Measurements from ENCODE around the gene SYPL2. TPM values are rescaled to one million over a fixed set of nuclear protein-coding genes. Genes with fewer than 3 reads are reported as not detected.

SYPL2 gene
- total and polyA plus RNA-seq, 3 donors from 2014 or later, result 29.7 to 67.5 (median 46.1) TPM

DNA sequence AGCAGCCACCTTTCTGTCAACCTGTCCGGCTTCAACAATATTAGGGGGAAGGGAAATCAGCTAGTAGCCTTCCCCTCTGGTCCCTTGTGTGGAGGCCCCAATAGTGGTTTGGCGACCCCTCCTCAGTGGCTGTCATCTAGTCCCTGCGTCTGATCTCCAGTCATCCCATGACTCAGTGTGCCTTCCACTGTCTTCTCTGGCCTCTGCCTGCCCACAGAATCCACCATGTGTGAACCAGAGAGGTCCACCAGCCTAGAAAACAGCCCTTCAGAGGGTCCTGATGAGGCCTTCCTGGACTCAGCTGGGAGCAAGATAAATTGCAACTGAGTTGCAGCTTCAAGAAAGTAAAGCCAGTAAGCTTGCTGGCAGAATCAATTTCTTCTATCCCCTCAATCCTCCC is 13.6 kb downstream of the SYPL2 start:
- intact Hi-C loops (cut with DNase I; ENCODE audit: low total_unique reads), result no loop called here
- no peak for TF ChIP-seq POLR2A (IDR thresholded peaks at IDR 0.05)
- TF ChIP-seq, protein P1, sequence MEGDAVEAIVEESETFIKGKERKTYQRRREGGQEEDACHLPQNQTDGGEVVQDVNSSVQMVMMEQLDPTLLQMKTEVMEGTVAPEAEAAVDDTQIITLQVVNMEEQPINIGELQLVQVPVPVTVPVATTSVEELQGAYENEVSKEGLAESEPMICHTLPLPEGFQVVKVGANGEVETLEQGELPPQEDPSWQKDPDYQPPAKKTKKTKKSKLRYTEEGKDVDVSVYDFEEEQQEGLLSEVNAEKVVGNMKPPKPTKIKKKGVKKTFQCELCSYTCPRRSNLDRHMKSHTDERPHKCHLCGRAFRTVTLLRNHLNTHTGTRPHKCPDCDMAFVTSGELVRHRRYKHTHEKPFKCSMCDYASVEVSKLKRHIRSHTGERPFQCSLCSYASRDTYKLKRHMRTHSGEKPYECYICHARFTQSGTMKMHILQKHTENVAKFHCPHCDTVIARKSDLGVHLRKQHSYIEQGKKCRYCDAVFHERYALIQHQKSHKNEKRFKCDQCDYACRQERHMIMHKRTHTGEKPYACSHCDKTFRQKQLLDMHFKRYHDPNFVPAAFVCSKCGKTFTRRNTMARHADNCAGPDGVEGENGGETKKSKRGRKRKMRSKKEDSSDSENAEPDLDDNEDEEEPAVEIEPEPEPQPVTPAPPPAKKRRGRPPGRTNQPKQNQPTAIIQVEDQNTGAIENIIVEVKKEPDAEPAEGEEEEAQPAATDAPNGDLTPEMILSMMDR (IDR thresholded peaks at IDR 0.05), result no peak
- Histone ChIP-seq H3K27me3 (no peaks in the 10 kb centered on the region), H3K36me3 (ENCODE audit: low read depth, missing control alignments) (no peaks in the 10 kb centered on the region), H3K4me3 (no peak overlapping the region), H3K9me3 (no peaks in the 10 kb centered on the region), H3K4me1 (peaks cover 12% of the 10 kb centered on the region), H3K27ac (no peak overlapping the region)
- DNase-seq, result no peak
- WGBS, 2 donors, result 92 to 100% methylated on average over 1 to 3 of the region's 3 CpGs

DNA sequence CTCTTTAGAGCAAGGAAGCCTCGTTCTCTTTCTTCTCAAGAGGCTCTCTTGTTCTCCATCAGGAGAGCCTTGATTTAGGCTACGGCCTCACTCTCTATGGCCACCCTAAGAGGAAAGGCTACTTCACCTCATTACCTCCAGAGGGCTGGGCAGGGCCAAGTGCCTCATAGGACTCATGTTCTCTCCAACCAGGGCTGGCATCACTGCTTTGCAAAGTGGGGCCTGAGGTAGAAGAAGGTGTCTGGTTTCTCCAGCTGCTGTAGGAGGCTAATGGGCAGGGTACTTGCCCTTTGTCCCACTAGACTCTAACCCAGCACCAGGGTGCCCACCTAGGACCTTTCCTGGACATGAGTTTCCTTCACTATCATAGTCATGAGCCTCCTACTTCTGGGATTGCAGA is 15.3 kb downstream of the SYPL2 start:
- Histone ChIP-seq H3K4me3 (no peak overlapping the region), H3K9me3 (no peaks in the 10 kb centered on the region), H3K36me3 (ENCODE audit: low read depth, missing control alignments) (no peaks in the 10 kb centered on the region), H3K4me1 (peaks cover 16% of the 10 kb centered on the region), H3K27me3 (no peaks in the 10 kb centered on the region), H3K27ac (no peak overlapping the region)
- TF ChIP-seq, protein P1 (IDR thresholded peaks at IDR 0.05), result no peak
- TF ChIP-seq POLR2A (IDR thresholded peaks at IDR 0.05), result no peak
- no peak for DNase-seq
- intact Hi-C loops (cut with DNase I; ENCODE audit: low total_unique reads), result no loop called here
- WGBS, 2 donors, result 79 to 86% methylated on average over 1 to 2 of the region's 2 CpGs

DNA sequence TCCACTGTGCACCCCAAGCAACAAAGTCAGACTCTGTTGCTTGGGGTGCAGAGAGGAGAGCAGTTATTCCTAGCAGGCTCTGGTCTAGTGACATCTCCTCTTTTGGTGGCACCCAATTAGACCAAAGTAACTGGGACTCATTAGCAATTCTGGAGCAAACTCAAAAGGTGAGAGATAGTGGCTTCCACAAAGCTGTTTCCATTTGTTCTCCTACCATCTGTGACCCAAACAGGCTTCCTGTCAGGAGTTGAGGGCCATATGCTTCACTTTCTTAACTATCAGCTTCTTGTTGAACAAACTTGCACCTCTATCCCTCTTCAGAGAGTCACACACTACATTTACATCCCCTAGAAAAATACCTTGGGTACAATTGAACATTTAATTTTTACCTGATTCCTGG is 15.9 kb downstream of the SYPL2 start:
- peaks cover 16% of the 10 kb centered on the region for H3K4me1 ChIP-seq
- no peaks in the 10 kb centered on the region for H3K27me3 ChIP-seq
- H3K27ac ChIP-seq, result no peak overlapping the region
- H3K9me3 ChIP-seq, result no peaks in the 10 kb centered on the region
- intact Hi-C loops (cut with DNase I; ENCODE audit: low total_unique reads), result no loop called here
- no peak for DNase-seq
- no peak for TF ChIP-seq POLR2A (IDR thresholded peaks at IDR 0.05)
- TF ChIP-seq, protein P1 (IDR thresholded peaks at IDR 0.05), result no peak
- no peak overlapping the region for H3K4me3 ChIP-seq
- H3K36me3 ChIP-seq (ENCODE audit: low read depth, missing control alignments), result no peaks in the 10 kb centered on the region

DNA sequence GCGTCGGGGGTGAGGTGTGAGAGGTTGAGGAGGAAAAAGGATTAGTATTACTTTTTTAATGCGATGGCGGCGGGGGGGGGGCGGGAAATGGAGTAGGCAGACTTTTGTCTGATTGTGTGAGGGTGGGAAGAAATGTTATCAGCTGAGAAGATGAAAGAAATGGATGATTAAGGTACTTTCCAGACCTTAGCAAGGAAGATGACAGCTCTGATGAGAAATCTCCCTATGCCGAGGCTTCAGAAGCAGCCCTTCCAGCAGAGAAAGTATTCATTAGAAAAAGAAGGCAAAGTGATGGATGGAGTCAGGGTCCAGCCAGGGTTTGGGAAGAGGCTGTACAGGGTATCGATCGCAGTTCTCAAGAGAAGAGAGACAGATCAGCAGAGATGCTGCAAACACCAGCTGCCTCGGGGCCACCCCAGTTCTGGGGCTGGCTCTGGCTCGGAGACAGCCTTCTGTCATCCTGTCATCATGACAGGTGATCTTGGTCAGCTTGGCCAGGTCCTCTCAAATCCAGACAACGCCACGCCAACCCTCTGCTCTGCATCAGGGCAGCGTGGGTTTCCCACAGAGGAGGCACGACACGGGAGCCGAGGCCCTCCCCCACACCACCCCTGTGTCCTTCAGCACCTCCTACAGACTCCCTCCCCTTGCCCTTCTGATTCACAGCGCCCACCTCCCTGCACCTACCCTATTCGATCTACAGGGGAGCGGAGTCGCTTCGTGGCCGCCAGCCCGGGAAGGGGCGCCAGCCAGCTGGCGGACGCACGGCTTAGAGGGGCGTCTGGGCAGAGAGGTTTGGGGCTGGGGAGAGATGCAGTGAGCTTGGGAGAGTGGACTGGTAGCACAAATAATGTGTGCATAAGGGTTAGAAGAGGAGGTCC is 16.7 kb downstream of the SYPL2 start:
- Histone ChIP-seq H3K4me1 (peaks cover 16% of the 10 kb centered on the region), H3K27me3 (no peaks in the 10 kb centered on the region), H3K4me3 (peak overlapping the region; percentile 62 to 83), H3K9me3 (no peaks in the 10 kb centered on the region), H3K27ac (peak overlapping the region in 1 of 2 donors; percentile 36), H3K36me3 (ENCODE audit: low read depth, missing control alignments) (no peaks in the 10 kb centered on the region)
- DNase-seq, result no peak
- TF ChIP-seq POLR2A (IDR thresholded peaks at IDR 0.05), result no peak
- TF ChIP-seq, protein P1 (IDR thresholded peaks at IDR 0.05), result no peak
- WGBS, 2 donors, result 11% methylated on average over 17 to 29 of the region's 29 CpGs
- intact Hi-C loops (cut with DNase I; ENCODE audit: low total_unique reads), result no loop called here

All from testis (tissue), 3 donors.